HEK293 (cell line): Measurements from ENCODE around the gene PON1.
A peak's percentile ranks its signal among the peaks of the same experiment; 100 is the strongest.

Experiments
- CTCF ChIA-PET: fragments of 350-600 bp; formaldehyde crosslinking; extraction: SDS; loops from one replicate; lab custom pipeline; 2021; ENCODE audit warnings: antibody characterized with exemption; lab: Yijun Ruan, JAX
- POLR2A ChIA-PET: fragments of 300-600 bp; formaldehyde crosslinking; extraction: SDS; loops from one replicate; lab custom pipeline; 2020; ENCODE audit warnings: antibody characterized with exemption, inconsistent platforms; lab: Yijun Ruan, JAX
- H3K27ac ChIP-seq: fragments of 200-500 bp; sonication (Bioruptor generic); 2 replicates; pipeline ENCODE4 v1.5.1; 2014; ENCODE audit warnings: low read depth, low read length, control low read depth, inconsistent platforms; ENCODE audit errors: extremely low read depth
- H3K36me3 ChIP-seq, 2 experiments: fragments of 200-500 bp in 1 of 2; sonication (Bioruptor generic) in 1 of 2; 1 replicate in 1 of 2; 2 replicates in 1 of 2; pipeline ENCODE4 v1.5.1; 2014 to 2017; ENCODE audit warnings: inconsistent platforms in 2 of 2, low read length in 2 of 2; ENCODE audit not compliant: control insufficient read depth in 2 of 2, insufficient read depth in 1 of 2
- H3K4me1 ChIP-seq: fragments of 200-500 bp; sonication (Bioruptor generic); 2 replicates; pipeline ENCODE4 v1.5.1; 2014; ENCODE audit warnings: mild to moderate bottlenecking, low read length, inconsistent platforms; ENCODE audit not compliant: control insufficient read depth, insufficient read depth
- H3K4me3 ChIP-seq: 2 replicates; pipeline ENCODE4 v1.5.1; 2011; ENCODE audit warnings: low read depth, mild to moderate bottlenecking, control low read depth, low read length, moderate library complexity
- H3K9me3 ChIP-seq: fragments of 200-500 bp; sonication (Bioruptor generic); 2 replicates; pipeline ENCODE4 v1.5.1; 2014; ENCODE audit warnings: low read depth, low read length, inconsistent platforms; ENCODE audit not compliant: control insufficient read depth, insufficient read depth
- EGR2 ChIP-seq: fragments of 450-650 bp; formaldehyde crosslinking; IDR thresholded peaks from 2 replicates; pipeline ENCODE4 v1.5.1; 2016; ENCODE audit warnings: low read depth, missing biosample characterization, missing genetic modification characterization
- HOXA7 ChIP-seq: sonication (generic); formaldehyde crosslinking; IDR thresholded peaks from 2 replicates; pipeline ENCODE4 v1.8.1; 2022; ENCODE audit warnings: missing genetic modification reagents, borderline replicate concordance
- PBX3 ChIP-seq: sonication (generic); formaldehyde crosslinking; IDR thresholded peaks from 2 replicates; pipeline ENCODE4 v1.8.1; 2022; ENCODE audit warnings: mild to moderate bottlenecking, moderate library complexity, missing genetic modification reagents
- PRDM1 ChIP-seq: fragments of 450-650 bp; formaldehyde crosslinking; IDR thresholded peaks from 2 replicates; pipeline ENCODE4; 2016; ENCODE audit warnings: missing biosample characterization, missing genetic modification characterization
- PRDM4 ChIP-seq: fragments of 450-650 bp; formaldehyde crosslinking; IDR thresholded peaks from 2 replicates; pipeline ENCODE4 v1.5.1; 2017; ENCODE audit warnings: missing biosample characterization, missing genetic modification characterization
- RBAK ChIP-seq: fragments of 450-650 bp; formaldehyde crosslinking; IDR thresholded peaks from 2 replicates; pipeline ENCODE4 v1.5.1; 2016; ENCODE audit warnings: missing biosample characterization, missing genetic modification characterization
- SP3 ChIP-seq: fragments of 450-650 bp; formaldehyde crosslinking; IDR thresholded peaks from 2 replicates; pipeline ENCODE4 v1.5.1; 2016; ENCODE audit warnings: missing biosample characterization, missing genetic modification characterization
- TRIM28 ChIP-seq: IDR thresholded peaks from 2 replicates; pipeline ENCODE4 v1.6.1; 2011; ENCODE audit warnings: low read length, control low read depth, borderline replicate concordance
- ZBTB44 ChIP-seq: fragments of 450-650 bp; IDR thresholded peaks from 2 replicates; pipeline ENCODE4 v1.5.1; 2018; ENCODE audit warnings: missing biosample characterization, mild to moderate bottlenecking, missing genetic modification characterization
- ZFP37 ChIP-seq: fragments of 450-650 bp; formaldehyde crosslinking; IDR thresholded peaks from 2 replicates; pipeline ENCODE4 v1.5.1; 2016; ENCODE audit warnings: missing biosample characterization, missing genetic modification characterization
- ZFP69B ChIP-seq: fragments of 450-650 bp; formaldehyde crosslinking; IDR thresholded peaks from 2 replicates; pipeline ENCODE4 v1.5.1; 2016; ENCODE audit warnings: missing biosample characterization, missing genetic modification characterization
- ZNF175 ChIP-seq: fragments of 450-650 bp; formaldehyde crosslinking; IDR thresholded peaks from 2 replicates; pipeline ENCODE4 v1.5.1; 2016; ENCODE audit warnings: missing biosample characterization, missing genetic modification characterization
- ZNF211 ChIP-seq: fragments of 450-650 bp; formaldehyde crosslinking; IDR thresholded peaks from 2 replicates; pipeline ENCODE4 v1.5.1; 2016; ENCODE audit warnings: low read depth, missing biosample characterization, missing genetic modification characterization
- ZNF335 ChIP-seq: fragments of 450-650 bp; formaldehyde crosslinking; conservative IDR thresholded peaks from 2 replicates; pipeline ENCODE4 v1.5.1; 2016; ENCODE audit warnings: missing biosample characterization, missing genetic modification characterization
- ZNF391 ChIP-seq: fragments of 450-650 bp; formaldehyde crosslinking; IDR thresholded peaks from 2 replicates; pipeline ENCODE4 v1.5.1; 2016; ENCODE audit warnings: low read depth, missing biosample characterization, missing genetic modification characterization, borderline replicate concordance
- ZNF501 ChIP-seq: fragments of 450-650 bp; formaldehyde crosslinking; IDR thresholded peaks from 2 replicates; pipeline ENCODE4 v1.5.1; 2016; ENCODE audit warnings: missing biosample characterization, missing genetic modification characterization
- ZNF514 ChIP-seq: fragments of 450-650 bp; formaldehyde crosslinking; IDR thresholded peaks from 2 replicates; pipeline ENCODE4 v1.5.1; 2016; ENCODE audit warnings: missing biosample characterization, missing genetic modification characterization
- ZNF521 ChIP-seq: fragments of 450-650 bp; formaldehyde crosslinking; IDR thresholded peaks from 2 replicates; pipeline ENCODE4 v1.5.1; 2017; ENCODE audit warnings: missing biosample characterization, mild to moderate bottlenecking, missing genetic modification characterization
- ZNF561 ChIP-seq: fragments of 450-650 bp; IDR thresholded peaks from 2 replicates; pipeline ENCODE4 v1.5.1; 2018; ENCODE audit warnings: missing biosample characterization, missing genetic modification characterization, borderline replicate concordance
- ZNF571 ChIP-seq: fragments of 450-650 bp; formaldehyde crosslinking; IDR thresholded peaks from 2 replicates; pipeline ENCODE4 v1.5.0; 2017; ENCODE audit warnings: missing biosample characterization, missing genetic modification characterization
- ZNF626 ChIP-seq: fragments of 450-650 bp; sonication (Bioruptor Pico); formaldehyde crosslinking; IDR thresholded peaks from 2 replicates; pipeline ENCODE4 v1.5.1; 2018; ENCODE audit warnings: missing biosample characterization, missing genetic modification characterization, inconsistent platforms
- ZNF645 ChIP-seq: fragments of 450-650 bp; formaldehyde crosslinking; IDR thresholded peaks from 2 replicates; pipeline ENCODE4; 2016; ENCODE audit warnings: missing biosample characterization, missing genetic modification characterization
- ZNF747 ChIP-seq: fragments of 450-650 bp; formaldehyde crosslinking; IDR thresholded peaks from 2 replicates; pipeline ENCODE4 v1.5.1; 2016; ENCODE audit warnings: missing biosample characterization, missing genetic modification characterization
- ZNF837 ChIP-seq: fragments of 450-650 bp; formaldehyde crosslinking; IDR thresholded peaks from 2 replicates; pipeline ENCODE4 v1.5.1; 2016; ENCODE audit warnings: missing biosample characterization, missing genetic modification characterization

PON1 gene

DNA sequence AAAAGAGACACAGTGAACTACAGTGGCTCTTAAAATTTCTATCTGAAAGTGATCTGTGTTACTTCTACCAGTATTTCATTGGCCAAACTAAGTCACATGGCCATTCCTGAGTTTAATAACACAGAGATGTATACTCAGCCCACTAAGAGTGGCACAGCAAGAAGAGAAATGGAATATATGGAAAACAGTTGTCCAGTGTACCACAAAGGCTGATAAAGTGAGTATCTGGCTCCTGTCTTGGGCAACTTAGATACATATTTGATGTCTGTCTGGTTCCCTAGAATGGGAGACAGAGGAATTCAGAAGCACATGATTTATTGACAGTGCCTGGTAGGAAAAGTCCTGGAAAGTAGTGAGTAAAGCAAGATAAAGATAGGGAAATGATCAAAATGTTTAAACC is 10.1 kb upstream of the PON1 start:
- H3K4me3 ChIP-seq, result no peak overlapping the region
- no peak overlapping the region for H3K27ac ChIP-seq
- POLR2A ChIA-PET, result no interaction called here
- H3K4me1 ChIP-seq, result no peaks in the 10 kb centered on the region
- H3K36me3 ChIP-seq, result no peaks in the 10 kb centered on the region
- no peaks in the 10 kb centered on the region for H3K9me3 ChIP-seq
- TF ChIP-seq ZNF837 (tag by site-specific recombination) (no peak), ZFP37 (tag by site-specific recombination) (no peak), RBAK (tag by site-specific recombination) (no peak), ZNF645 (no peak), ZNF514 (tag by site-specific recombination) (no peak), HOXA7 (CRISPR knock-in tag) (no peak), ZNF175 (no peak), ZNF626 (tag by site-specific recombination) (no peak), ZNF571 (tag by site-specific recombination) (no peak), SP3 (tag by site-specific recombination) (no peak), ZNF335 (no peak)
- CTCF ChIA-PET, result no interaction called here

DNA sequence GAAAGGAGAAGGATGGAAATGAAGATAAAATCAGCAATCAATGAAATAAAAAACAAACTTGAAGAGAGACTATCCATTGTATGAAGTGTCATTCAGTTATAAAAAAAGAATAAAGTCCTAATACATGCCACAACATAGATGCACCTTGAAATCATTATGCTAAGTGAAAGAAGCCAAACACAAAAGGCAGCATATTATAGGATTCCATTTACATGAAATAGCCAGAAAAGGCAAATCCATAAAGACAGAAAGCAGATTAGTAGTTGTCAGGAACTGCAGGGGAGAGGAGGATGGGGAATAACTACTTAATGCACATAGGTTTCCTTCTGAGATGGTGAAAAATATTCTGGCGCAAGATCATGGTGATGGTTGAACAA is 6.6 kb upstream of the PON1 start:
- TF ChIP-seq TRIM28 (no peak), ZFP69B (tag by site-specific recombination) (no peak), ZNF335 (no peak), ZNF211 (tag by site-specific recombination) (no peak), ZNF521 (tag by site-specific recombination) (no peak), ZNF747 (tag by site-specific recombination) (no peak), ZNF561 (no peak), EGR2 (no peak), PBX3 (CRISPR knock-in tag) (no peak), ZNF391 (tag by site-specific recombination) (no peak)
- no peaks in the 10 kb centered on the region for H3K9me3 ChIP-seq
- no peak overlapping the region for H3K4me3 ChIP-seq
- no peak overlapping the region for H3K27ac ChIP-seq
- POLR2A ChIA-PET, result no interaction called here
- H3K4me1 ChIP-seq, result no peaks in the 10 kb centered on the region
- no peaks in the 10 kb centered on the region for H3K36me3 ChIP-seq
- CTCF ChIA-PET, result interaction anchor here (0.6 kb wide), 2 partner anchors 32 to 84 kb away, joined by 3 read pairs; no protein-coding TSS in a partner anchor

DNA sequence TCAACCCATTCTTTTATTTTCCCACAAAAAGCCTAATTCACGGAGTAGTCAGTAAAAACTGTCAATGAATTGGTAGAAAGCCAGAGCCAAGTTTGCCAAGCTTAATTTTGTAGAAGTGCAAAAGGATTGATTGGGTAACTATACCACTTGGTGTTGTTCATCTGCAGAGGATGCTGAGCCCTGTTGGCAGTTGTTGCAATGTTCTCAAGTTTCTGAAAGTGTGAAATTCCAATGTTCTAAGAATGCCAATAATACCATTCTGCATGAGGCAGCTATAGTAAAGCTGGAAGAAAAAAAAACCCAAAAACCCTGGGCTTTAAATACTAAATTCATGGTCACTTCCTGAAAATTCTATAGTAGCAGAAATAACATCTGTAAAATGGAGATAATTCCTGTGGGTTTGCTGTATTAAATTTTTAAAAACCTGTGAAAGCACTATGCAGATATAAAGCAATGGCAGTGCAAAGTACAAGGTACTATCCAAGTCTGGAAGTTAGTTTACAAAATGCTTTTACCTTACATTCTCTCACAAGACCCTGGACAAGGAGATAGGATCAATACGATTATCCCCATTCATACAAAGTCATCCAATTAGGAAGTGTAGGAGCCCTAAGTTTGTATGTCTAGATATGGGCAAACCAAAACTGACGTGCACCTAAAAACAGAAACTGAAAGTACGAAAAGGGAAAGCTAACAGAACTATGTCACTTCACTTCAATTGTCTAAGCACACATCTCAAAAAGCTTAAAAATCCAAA is 6.0 kb upstream of the PON1 start:
- H3K4me1 ChIP-seq, result no peaks in the 10 kb centered on the region
- POLR2A ChIA-PET, result no interaction called here
- TF ChIP-seq PRDM4 (tag by site-specific recombination) (no peak), PRDM1 (tag by site-specific recombination) (peak; percentile 53; the same call in 1 of the 2 replicates), ZNF501 (tag by site-specific recombination) (no peak), ZBTB44 (no peak), ZNF561 (no peak)
- H3K27ac ChIP-seq, result no peak overlapping the region
- H3K9me3 ChIP-seq, result no peaks in the 10 kb centered on the region
- CTCF ChIA-PET, result interaction anchor here (0.6 kb wide), 2 partner anchors 32 to 83 kb away, joined by 3 read pairs; no protein-coding TSS in a partner anchor
- H3K36me3 ChIP-seq, result no peaks in the 10 kb centered on the region
- no peak overlapping the region for H3K4me3 ChIP-seq
